IPS DF 19.7 (cell line): ENCODE measurements around the gene CAT.
A peak's percentile ranks its signal among the peaks of the same experiment; 100 is the strongest.
"Not testable (repeated sequence)": the region's sequence is repeated elsewhere in the genome, so short reads cannot be mapped to it uniquely, and the experiment has no call there.

Experiments
- DNase-seq: peaks from one replicate; pipeline ENCODE4 v3.0.0-alpha.2; 2013; ENCODE audit warnings: low read depth, low spot score

CAT gene

DNA sequence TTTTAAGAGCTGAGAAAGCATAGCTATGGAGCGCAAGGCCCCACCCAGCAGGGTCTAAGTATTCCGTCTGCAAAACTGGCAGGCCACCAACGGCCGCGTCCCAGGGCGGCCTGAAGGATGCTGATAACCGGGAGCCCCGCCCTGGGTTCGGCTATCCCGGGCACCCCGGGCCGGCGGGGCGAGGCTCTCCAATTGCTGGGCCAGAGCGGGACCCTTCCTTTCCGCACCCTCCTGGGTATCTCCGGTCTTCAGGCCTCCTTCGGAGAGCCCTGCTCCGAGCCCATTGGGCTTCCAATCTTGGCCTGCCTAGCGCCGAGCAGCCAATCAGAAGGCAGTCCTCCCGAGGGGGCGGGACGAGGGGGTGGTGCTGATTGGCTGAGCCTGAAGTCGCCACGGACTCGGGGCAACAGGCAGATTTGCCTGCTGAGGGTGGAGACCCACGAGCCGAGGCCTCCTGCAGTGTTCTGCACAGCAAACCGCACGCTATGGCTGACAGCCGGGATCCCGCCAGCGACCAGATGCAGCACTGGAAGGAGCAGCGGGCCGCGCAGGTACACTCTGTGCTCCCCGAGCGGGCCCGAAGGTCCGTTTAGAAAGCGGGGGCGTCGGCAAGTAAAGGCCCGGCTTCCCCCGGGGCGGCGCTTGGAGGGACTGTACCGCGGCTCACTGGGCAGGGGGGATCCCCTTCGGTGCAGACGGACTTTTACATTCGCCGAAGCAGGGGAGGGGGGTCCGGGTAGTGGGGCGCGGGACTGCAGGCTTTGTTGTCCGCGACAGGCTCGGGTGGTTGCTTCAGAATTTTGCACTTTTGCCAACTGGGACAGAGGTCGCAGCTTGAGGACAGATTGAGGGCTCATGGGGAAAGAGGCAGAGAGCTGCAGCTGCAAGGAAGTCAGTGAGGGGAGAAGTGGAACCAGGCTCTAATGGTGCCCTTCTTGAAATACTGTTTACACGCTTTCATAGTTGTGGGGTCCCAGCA, at the start of gene CAT:
TSS of gene CAT (plus strand) at position 406 of the 979 bp plus-strand sequence. CDS start at position 486, 80 bp downstream.
- peak; percentile 78 for DNase-seq

DNA sequence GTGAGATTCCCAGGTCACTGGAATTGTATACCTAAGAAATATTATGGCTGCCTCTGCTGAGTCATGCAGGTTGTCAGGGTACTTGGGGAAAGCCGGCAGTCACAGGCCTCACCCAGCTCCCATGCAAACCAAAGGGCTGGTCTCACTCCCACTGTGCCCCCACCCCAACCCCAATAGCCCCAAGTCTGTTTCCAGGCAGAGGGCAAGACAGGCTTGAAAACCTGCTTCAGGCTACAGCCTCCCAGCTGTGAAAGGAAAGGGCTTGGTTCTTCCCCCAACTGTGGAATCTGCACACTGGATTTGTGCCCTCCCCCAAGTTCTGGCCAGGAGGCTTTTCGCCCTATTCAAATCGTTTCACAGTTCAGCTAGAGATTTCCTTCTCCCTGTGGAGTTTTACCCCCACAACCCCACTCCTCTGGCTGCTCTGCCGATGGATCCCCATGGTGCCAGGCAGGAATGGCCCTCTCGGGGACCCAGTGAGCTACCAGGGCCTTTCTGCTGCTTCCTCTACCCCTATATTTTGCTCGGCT, 43.9 kb upstream of the CAT start:
- DNase-seq: no peak

DNA sequence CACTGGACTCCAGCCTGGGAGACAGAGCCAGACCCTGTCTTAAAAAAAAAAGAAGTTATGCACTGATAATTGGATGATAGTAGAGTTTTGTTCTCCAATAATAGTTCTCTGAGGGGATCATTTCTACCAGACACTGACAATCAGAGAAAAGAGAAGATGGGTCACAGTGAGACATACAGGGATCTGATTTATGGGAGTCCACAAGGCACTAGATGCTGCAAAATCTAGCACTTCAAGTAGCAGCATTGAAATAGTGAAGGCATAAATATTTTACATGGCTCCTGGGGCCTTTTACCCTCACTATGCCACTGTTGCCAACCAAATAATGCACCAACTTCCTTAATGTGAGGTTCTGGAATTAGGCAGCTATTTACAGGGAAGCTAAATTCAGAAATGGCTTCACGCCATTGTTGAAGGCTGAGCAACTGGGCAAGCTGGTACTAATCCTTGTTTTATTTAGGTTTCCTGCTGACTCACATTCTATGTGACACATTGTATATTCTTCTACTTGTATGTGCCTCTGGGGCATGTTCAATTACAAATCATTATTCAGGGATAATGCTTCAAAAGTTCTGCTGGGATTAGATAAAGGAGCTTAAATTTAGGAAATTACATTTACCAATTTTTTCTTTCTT, 42.7 kb upstream of the CAT start:
- no peak for DNase-seq

DNA sequence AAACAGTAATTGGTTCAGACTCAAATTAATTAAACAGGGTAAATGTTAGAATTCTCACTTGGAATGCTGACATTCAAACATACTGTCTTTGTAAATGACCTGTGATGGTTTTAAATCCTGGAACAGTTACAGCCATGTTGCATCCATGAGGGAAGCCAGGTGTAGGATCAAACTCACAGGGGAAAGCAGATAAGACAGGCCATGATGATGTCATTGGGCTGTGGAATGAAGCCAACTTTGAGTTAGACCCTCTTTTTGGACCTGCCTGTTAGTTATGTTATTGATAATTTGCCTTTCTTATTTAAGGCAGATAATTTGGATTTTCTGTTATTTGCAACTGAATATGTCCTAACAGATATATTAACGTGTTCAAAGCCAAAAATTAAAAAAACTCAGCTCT, 41.6 kb upstream of the CAT start:
- no peak for DNase-seq

DNA sequence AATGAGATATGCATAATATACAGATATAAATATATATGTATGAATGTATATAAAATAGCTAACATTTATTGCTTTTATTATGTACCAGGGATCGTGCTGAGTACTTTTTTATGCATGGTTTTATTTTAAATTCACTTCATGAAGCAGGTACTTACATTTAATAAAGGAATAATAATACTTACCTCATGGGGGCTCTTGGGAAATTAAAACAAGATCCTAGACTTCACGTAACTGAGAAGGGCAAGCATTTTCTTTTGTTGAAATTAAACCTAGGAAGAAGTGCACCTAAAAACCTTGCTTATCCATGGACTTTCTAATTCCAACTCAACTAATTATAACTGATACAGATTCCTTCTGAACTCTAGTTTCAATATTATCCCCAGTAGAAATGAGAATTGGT, 40.9 kb upstream of the CAT start:
- DNase-seq: no peak

DNA sequence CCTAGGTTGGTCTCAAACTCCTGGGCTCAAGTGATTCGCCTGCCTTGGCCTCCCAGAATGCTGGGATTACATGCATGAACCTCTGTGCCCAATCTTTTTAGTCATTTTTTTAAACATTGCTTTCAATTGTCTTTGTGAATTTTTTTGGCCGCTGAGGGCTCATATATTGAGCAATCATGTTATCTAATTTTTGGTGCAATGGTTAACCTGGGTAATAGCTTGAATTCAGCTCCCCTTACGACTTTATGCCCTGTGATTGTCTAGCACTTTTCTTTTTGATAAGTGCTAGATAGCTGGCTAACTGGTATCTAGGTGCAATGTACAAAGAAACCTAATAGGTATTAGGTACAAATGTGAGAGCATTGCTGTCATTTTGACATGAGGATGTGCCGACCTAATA, 35.3 kb upstream of the CAT start:
- DNase-seq: no peak

DNA sequence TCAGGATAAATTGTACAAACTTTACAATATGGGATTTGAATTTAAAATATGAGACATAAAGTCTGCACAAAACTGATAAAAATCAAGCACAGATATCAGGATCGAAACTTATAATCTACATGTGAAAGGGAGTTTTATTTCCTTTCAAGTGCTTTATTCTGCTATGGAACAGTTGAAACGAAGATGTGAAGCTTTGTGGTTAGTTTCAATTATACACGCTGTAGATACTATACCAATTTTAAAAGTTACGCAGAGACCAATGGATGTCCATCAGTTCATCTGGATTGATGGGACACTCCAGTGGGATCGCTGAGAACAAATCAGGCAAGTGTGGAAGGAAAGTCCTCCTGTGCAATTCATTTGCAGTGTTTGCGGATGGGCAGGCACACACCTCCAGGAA, 34.5 kb upstream of the CAT start:
- DNase-seq: no peak

DNA sequence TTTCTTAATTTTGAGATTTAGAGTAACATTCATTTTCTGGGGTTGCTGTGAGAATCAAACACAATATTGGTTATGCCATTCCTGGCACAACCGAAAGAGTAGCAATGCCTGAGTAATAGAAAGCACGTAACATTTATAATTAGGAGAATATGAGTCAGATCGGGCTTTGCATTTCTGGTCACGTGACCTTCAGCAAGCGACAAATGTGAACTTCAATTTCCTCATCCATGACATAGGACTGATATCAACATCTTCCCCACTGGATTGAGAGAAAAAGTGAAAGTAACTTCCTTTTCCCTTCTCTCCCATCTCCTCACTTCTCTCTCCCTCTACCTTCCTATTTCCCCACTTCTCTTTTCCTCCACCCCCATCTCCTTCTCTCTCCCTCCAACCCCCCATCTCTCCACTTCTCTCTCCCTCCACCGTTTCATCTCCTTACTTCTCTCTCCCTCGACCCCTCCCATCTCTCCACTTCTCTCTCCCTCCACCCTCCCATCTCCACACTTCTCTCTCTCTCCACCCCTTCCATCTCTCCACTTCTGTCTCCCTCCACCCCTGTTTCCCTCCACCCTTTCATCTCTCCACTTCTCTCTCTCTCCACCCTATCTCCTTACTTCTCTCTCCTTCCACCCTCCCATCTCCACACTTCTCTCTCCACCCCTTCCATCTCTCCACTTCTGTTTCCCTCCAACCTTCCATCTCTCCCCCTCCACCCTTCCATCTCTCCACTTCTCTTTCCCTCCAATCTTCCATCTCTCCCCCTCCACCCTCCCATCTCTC, 33.5 kb upstream of the CAT start:
- DNase-seq: no peak

DNA sequence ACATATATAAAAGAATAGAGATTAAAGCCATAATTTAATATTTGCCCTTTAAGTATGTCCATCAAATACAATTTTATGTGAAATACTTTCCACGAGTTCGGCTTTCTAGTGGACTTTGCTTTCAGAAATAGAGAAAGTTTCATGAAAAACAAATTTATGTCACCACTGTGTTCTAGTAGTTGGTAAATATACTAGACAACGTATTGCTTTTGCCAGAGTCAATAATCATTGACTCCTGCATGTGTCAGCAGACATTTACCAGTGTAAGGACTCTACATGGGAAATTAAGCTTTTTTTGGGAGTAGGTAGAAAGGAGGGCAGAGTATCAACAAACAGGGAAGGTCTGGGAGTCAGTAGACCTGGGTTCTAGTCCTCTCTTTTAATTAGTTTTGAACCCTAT, 32.3 kb upstream of the CAT start:
- DNase-seq: no peak

DNA sequence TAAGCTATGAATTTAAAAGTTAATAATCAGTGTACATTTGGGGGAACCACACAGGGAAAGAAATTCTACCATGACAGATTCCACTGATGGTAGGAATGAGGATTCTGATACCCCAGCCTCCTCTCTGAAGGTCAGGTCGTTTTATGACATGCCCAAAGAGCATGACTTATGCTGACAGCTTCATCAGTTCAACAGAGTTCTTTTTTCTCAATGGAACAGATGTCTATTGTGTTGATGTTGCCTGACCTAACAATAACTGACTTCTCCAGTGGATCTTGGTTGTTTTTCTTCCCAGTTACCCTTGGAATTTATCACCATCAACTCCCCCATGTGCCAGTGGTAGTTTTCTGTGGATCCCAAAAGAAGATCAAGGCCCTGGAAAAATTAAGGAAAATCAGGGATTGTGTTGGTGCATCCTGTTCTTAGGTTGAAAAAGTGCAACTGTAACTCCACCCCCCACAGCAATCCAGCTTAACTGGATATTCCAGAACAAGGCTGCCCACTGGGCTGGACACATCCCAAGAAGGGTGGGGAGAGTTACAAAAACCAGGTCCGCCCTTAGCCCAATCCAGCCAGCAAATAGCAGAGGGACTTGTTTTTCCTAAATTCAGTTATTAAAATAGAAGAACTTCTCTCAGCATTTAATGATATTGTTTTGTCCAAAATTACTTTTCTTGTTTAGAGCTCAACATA, 31.5 kb upstream of the CAT start:
- DNase-seq: no peak

DNA sequence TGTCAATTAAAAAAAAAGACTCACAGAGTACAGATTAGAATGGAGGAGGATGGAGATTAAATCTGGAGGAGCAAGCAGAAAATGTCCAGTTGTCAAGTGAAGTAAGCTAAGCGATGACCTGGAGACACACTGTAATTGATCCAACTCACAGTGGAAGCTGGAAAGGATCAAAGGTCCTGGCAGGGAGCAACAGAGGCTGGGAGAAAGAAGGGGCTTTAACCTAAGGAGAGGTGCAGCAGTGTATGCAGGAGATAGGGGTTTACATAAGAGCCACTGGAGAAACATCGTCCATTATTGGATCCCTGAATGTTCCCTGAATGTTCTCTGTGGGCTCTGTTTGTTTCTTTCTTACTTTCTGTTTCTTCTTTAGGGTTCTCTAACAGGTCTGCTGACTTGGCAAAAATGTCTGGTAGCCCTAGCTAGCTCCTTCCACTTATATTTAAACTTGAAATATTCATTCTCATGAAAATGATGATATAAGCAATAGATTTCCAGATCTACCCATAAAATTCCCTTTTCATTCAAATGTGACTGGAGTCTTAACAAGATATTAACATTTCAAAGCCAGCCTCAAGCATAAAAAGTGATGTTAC, 30.1 kb upstream of the CAT start:
- no peak for DNase-seq

DNA sequence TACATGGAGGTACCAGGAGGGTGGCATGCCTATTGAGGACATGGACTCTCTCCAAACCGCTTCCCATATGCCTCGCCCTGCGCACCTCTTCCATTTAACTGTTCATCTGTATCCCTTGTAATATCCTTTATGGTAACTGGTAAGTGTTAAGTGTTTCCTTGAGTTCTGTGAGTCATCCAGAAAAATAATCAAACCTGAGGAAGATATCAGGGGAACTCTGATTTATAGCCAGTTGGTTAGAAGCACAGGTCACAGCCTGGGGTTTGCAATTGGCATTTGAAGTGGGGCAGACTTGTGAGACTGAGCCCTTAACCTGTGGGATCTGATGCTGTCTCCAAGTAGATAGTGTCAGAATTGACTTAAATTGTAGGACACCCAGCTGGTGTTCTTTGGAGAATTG, 27.6 kb upstream of the CAT start:
- DNase-seq: no peak

DNA sequence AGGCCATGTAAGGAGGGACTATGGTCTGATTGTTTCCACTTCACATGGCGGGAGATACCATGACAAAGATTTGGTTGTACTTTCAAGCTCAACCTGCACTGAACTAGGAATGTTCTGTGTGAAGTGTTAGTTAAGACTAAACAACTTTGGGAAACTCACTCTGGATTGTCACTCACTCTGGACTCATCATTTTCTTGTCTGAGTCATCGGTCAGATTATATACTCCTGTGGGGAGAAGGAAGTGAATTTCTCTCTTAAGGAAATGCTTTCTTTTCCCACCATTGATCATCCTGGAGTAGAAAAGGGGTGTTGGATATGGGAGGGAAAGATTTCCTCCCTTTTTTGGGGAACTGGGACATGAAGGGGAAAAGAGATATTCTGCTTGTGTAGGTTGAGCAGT, 26.9 kb upstream of the CAT start:
- no peak for DNase-seq

DNA sequence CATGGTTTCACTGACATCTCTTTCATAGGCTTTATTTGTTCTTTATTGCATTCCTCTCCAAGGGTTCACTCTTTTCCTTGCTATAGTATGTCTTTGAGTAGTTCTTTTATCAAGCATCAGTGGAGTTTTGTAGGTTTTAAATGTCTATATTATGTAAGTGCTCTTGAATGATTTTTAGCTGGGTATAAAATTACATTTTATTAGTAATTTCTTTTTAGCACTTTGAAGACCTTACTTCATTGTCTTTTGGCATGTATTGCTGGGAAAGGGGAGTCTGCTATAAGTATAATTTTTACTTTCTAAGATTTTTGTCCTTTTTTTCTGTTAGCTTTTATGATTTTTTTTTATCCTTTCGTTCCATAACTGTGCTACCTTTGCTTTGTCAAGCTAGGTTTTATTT, 25.5 kb upstream of the CAT start:
- no peak for DNase-seq

DNA sequence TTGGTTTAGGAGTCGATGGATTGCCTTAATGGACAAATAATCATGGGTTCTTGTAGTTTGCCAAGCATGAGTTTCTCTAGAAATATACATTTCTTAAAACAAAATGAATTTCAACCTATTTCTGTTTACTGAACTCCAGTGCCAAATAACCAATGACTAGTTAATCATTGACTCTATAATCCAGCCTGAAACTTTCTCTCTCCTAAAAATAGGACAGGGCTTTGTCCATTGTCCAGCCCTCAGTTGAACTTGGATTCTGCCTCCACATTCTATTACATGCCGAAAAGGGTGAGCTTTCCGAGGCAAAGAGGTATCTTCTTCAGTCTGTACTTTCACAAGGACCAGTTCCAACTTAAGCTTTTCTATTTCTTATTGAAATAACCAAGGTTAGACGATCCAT, 23.2 kb upstream of the CAT start:
- DNase-seq: no peak

DNA sequence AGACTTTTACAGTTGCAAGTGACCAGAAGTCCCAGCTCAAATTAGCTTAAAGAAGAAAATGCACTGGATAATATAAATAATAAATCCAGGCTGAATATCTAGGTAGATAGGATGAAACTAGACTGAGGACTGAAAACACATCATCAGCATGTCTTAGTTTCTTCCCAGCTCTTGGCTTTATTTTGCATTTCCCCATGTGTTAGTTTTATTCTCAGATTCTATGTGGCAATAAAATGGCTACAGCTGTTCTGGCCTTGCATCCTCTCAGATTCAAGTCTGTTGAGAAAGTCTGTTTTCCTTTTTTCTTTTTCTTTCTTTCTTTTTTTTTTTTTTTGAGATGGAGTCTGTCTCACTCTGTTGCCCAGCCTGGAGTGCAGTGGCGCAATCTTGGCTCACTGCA, 22.6 kb upstream of the CAT start:
- DNase-seq: no peak

DNA sequence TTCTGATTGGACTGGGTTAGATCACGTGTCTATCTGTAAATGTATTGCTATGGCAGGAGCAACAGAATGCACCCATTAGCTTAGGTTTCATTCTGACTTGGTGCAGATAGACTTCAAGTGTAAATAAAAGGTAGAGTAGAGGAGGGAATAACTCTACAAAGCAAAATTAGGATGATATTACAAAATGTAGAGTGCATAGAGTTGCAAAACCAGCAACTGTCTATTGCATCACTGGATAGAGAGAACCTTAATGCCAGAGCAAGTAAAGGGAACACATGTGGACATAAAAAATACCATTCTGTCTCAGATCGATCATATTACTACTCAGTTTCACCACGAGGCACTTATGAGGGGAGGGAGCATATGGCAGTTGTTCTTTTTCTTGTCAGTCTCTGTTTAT, 22.0 kb upstream of the CAT start:
- no peak for DNase-seq

DNA sequence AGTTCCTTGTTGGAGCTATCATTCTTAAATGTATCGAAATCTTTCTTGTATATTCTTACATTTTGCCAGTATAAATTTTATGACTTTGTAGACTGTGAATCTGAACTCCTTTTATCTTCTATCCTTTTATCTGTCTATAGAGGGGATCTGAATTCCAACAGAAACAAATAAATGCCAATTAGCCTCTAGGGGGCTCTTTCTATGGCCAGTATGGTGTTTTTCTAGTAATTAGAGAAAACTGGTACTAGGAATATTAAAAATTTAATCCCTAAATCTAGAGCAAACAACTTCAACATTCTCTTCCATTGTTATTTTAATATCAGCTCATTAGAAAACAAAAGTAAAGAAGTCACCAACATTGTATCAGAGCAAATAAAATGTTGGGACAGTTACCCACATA, 21.5 kb upstream of the CAT start:
- DNase-seq: no peak

DNA sequence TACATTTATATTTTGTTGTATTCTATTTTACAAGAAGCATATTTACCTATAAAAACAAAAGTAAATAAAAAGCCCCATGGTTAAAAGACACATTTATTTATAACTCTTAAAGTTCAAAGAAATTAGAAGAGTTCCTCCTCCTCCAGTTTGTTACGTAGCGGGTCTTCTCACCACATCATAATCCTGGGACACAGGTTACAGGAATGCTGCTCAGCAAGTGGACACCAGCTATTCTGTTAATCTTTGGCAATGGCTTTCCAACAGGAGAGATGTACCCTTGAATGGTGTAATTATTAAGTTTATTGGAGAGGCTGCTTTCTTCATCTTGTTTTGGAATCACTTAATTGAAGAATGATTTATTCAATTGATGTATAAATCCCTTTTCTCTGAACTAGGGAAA, 19.6 kb upstream of the CAT start:
- no peak for DNase-seq

DNA sequence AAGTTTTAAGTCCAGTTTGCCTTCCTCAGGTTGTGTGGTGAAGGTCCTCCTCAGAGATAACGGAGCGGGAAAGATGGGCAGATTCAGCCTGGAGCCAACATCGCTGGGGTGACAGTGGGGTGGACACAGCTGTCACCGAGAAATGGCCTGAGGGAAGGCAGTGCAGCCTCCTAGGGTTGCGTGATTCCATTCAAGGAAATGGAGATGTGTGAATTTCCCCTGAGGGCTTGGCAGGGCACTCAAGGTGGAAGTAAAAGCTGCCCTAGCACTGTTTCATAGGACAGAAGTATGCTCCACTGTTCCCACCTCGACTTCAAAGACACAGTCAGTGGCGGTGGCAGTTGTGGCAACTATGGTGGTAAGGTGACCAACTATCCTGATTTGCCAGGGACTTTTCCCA, 15.4 kb upstream of the CAT start:
- no peak for DNase-seq

DNA sequence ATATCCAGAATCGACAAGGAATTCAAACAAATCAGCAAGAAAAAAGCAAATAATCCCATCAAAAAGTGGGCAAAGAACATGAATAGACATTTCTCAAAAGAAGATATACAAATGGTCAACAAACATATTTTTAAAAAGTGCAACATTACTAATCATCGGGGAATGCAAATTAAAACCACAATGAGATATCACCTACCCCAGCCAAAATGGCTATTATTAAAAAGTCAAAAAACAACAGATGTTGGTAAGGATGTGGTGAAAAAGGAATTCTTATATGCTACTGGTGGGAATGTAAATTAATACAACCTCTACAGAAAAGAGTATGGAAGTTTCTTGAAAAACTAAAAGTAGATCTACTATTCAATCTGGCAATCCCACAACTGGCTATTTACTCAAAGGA, 13.9 kb upstream of the CAT start:
- DNase-seq: not testable (repeated sequence)
